ENCODE measurements around the gene SLC38A1.

DNA sequence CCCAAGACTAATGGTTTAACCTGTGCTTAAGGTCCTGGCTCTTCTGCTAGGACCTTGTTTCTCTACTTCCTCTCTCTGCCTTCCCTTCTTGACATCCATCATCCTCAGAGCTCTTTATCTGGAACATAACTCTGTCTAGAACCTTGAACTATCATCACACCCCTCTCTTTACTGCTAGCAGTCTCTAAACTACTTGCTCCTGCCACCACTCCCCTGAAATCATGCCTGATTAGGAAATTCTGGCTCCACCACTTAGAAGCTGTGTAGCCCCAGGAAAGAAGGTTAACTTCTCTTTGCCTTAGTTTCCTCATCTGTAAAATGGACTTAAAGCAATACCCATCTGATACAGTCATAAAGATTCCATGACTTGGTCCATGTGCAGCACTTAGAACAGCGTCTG, 9.1 kb downstream of the SLC38A1 start:
- no peak for TF ChIP-seq CTCF (IDR thresholded peaks at IDR 0.05)
- no peak for TF ChIP-seq EP300 (IDR thresholded peaks at IDR 0.05)

All from esophagus muscularis mucosa (tissue), 3 donors.